IMR-90 (cell line): ENCODE results near the gene ACTG2.

Source experiments
- RAD21 ChIP-seq: IDR thresholded peaks from 2 replicates; pipeline ENCODE4 v1.6.1; 2012; ENCODE audit warnings: low read length, improper control_type of control experiment
- TF ChIP-seq, protein P1 (sequence below): conservative IDR thresholded peaks from 2 replicates; pipeline ENCODE4 v1.5.1; 2012; ENCODE audit warnings: mild to moderate bottlenecking, low read depth, low read length, improper control_type of control experiment

DNA sequence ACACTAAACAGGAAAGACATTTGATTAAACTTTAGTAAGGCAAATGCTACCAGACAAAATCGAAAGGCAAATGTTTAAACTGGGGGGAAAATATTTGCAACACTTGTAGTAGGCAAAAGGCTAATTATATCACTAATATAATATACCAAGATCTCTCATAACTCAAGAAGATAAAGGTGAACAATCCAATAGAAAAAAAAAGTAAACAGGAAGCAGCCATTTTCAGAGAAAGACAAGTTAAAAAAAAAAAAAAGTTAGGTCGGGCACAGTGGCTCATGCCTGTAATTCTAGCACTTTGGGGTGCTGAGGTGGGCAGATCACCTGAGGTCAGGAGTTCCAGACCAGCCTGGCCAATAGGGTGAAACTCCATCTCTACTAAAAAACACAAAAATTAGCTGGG, 4.4 kb upstream of the ACTG2 start:
- TF ChIP-seq, protein P1, sequence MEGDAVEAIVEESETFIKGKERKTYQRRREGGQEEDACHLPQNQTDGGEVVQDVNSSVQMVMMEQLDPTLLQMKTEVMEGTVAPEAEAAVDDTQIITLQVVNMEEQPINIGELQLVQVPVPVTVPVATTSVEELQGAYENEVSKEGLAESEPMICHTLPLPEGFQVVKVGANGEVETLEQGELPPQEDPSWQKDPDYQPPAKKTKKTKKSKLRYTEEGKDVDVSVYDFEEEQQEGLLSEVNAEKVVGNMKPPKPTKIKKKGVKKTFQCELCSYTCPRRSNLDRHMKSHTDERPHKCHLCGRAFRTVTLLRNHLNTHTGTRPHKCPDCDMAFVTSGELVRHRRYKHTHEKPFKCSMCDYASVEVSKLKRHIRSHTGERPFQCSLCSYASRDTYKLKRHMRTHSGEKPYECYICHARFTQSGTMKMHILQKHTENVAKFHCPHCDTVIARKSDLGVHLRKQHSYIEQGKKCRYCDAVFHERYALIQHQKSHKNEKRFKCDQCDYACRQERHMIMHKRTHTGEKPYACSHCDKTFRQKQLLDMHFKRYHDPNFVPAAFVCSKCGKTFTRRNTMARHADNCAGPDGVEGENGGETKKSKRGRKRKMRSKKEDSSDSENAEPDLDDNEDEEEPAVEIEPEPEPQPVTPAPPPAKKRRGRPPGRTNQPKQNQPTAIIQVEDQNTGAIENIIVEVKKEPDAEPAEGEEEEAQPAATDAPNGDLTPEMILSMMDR = no peak
- no peak for TF ChIP-seq RAD21
